Skeletal muscle cell (primary cell): ENCODE measurements around the gene PPP1R37.
A peak's percentile ranks its signal among the peaks of the same experiment; 100 is the strongest.

Source experiments
- DNase-seq: peaks from one replicate; pipeline ENCODE4 v3.0.0-alpha.2; 2010; ENCODE audit warnings: low read depth
- H3K4me3 ChIP-seq: 2 replicates; pipeline ENCODE4 v1.5.1; 2011; ENCODE audit warnings: low read depth, mild to moderate bottlenecking, control low read depth, low read length, moderate library complexity

PPP1R37 gene

GRCh38 chr19:45070861-45071544 lies 22.0 kb upstream of the PPP1R37 start:
- H3K4me3 ChIP-seq = no peak overlapping the region
- DNase-seq = no peak

- no peak overlapping the region for H3K4me3 ChIP-seq
- no peak for DNase-seq
Observed at GRCh38 chr19:45071545-45071938, 21.4 kb upstream of the PPP1R37 start.

GRCh38 chr19:45071969-45072790 lies 20.8 kb upstream of the PPP1R37 start:
- no peak overlapping the region for H3K4me3 ChIP-seq
- no peak for DNase-seq

GRCh38 chr19:45074744-45075300 lies 18.2 kb upstream of the PPP1R37 start:
- no peak for DNase-seq
- H3K4me3 ChIP-seq = peak overlapping the region; percentile 14

- DNase-seq = no peak
- peak overlapping the region; percentile 47 for H3K4me3 ChIP-seq
Observed at GRCh38 chr19:45075301-45076028, 17.5 kb upstream of the PPP1R37 start.

GRCh38 chr19:45076029-45076850 lies 16.7 kb upstream of the PPP1R37 start, which contains the start of gene ZNF296:
ZNF296 (minus strand) TSS chr19:45076478; CDS start chr19:45076373, 105 bp downstream.
- H3K4me3 ChIP-seq = peak within 1 kb of the TSS; percentile 47
- no peak for DNase-seq

GRCh38 chr19:45076851-45077730 lies 15.9 kb upstream of the PPP1R37 start:
- H3K4me3 ChIP-seq = peak overlapping the region; percentile 47
- DNase-seq = no peak

GRCh38 chr19:45078390-45079062 lies 14.5 kb upstream of the PPP1R37 start:
- no peak for DNase-seq
- peak overlapping the region; percentile 99 for H3K4me3 ChIP-seq

GRCh38 chr19:45079063-45079910 lies 13.7 kb upstream of the PPP1R37 start, which contains the start of gene GEMIN7:
GEMIN7 (plus strand) TSS chr19:45079260; CDS start chr19:45090115, 10,855 bp downstream.
- peak within 1 kb of the TSS; percentile 99 for H3K4me3 ChIP-seq
- DNase-seq = no peak

GRCh38 chr19:45079911-45080370 lies 13.0 kb upstream of the PPP1R37 start:
- H3K4me3 ChIP-seq = peak overlapping the region; percentile 99
- no peak for DNase-seq

GRCh38 chr19:45082170-45082569 lies 10.8 kb upstream of the PPP1R37 start:
- no peak for DNase-seq
- no peak overlapping the region for H3K4me3 ChIP-seq

GRCh38 chr19:45086480-45086879 lies 6.5 kb upstream of the PPP1R37 start:
- DNase-seq = no peak
- no peak overlapping the region for H3K4me3 ChIP-seq

GRCh38 chr19:45087531-45087930 lies 5.4 kb upstream of the PPP1R37 start:
- no peak for DNase-seq
- H3K4me3 ChIP-seq = no peak overlapping the region

- no peak for DNase-seq
Observed at GRCh38 chr19:45090034-45090433, 2.9 kb upstream of the PPP1R37 start.

GRCh38 chr19:45090606-45091005 lies 2.4 kb upstream of the PPP1R37 start:
- DNase-seq = no peak
- peak overlapping the region; percentile 94 for H3K4me3 ChIP-seq

More at GRCh38 chr19:45090034-45090433, 2.9 kb upstream of the PPP1R37 start:
- H3K4me3 ChIP-seq = no peak overlapping the region
